ENCODE measurements around the gene PRAF2. TPM values are rescaled to one million over a fixed set of nuclear protein-coding genes. Genes with fewer than 3 reads are reported as not detected.
A peak's percentile ranks its signal among the peaks of the same experiment; 100 is the strongest.

Gene PRAF2
- total and polyA plus RNA-seq, 9 donors, result 14.4 to 54.0 (median 29.3) TPM

- H3K4me1 ChIP-seq (ENCODE audit: insufficient read depth), result no peaks in the 10 kb centered on the region
- DNase-seq, result no peak
- no peak for TF ChIP-seq CTCF (IDR thresholded peaks at IDR 0.05)
- TF ChIP-seq POLR2A (IDR thresholded peaks at IDR 0.05), result no peak
- no peak for TF ChIP-seq EP300 (IDR thresholded peaks at IDR 0.05)
- H3K27me3 ChIP-seq, result no peaks in the 10 kb centered on the region
- 37 to 58% (median 46%) methylated on average over 24 to 29 of the region's 29 CpGs for WGBS, 3 donors
- peaks cover 0 to 3% of the 10 kb centered on the region in 2 donors for H3K9me3 ChIP-seq
- peak overlapping the region; percentile 61 for H3K4me3 ChIP-seq
- H3K27ac ChIP-seq, result peak overlapping the region; percentile 97 to 99
- H3K36me3 ChIP-seq, result no peaks in the 10 kb centered on the region
- intact Hi-C loops (cut with DNase I), result no loop called here
These were observed 31.1 kb downstream of the PRAF2 start for GRCh38 chrX:49042581-49043219.

- WGBS, 3 donors, result 22 to 32% (median 29%) methylated on average over 10 of the region's 10 CpGs
- Histone ChIP-seq H3K27me3 (no peaks in the 10 kb centered on the region), H3K4me3 (peak overlapping the region; percentile 61), H3K9me3 (peaks cover 0 to 3% of the 10 kb centered on the region in 2 donors), H3K36me3 (no peaks in the 10 kb centered on the region), H3K4me1 (ENCODE audit: insufficient read depth) (no peaks in the 10 kb centered on the region), H3K27ac (peak overlapping the region; percentile 97 to 99)
- TF ChIP-seq POLR2A (IDR thresholded peaks at IDR 0.05), result no peak
- no peak for TF ChIP-seq CTCF (IDR thresholded peaks at IDR 0.05)
- TF ChIP-seq EP300 (IDR thresholded peaks at IDR 0.05), result no peak
- DNase-seq, result no peak
- intact Hi-C loops (cut with DNase I), result no loop called here
These were observed 31.8 kb downstream of the PRAF2 start for GRCh38 chrX:49041744-49042580.

GRCh38 chrX:49040376-49040955 lies 33.3 kb downstream of the PRAF2 start:
- WGBS, 3 donors, result 24 to 36% (median 29%) methylated on average over 7 of the region's 7 CpGs
- H3K27ac ChIP-seq, result peak overlapping the region; percentile 65 to 97
- H3K36me3 ChIP-seq, result no peaks in the 10 kb centered on the region
- H3K4me3 ChIP-seq, result peak overlapping the region; percentile 61
- H3K27me3 ChIP-seq, result no peaks in the 10 kb centered on the region
- intact Hi-C loops (cut with DNase I), result no loop called here
- peak in 1 of 5 donors; percentile 42 for DNase-seq
- H3K9me3 ChIP-seq, result peaks cover 0 to 3% of the 10 kb centered on the region in 2 donors
- TF ChIP-seq POLR2A (IDR thresholded peaks at IDR 0.05) (peak; percentile 5), EP300 (IDR thresholded peaks at IDR 0.05) (no peak)
- no peaks in the 10 kb centered on the region for H3K4me1 ChIP-seq (ENCODE audit: insufficient read depth)

GRCh38 chrX:49039598-49040375 lies 34.0 kb downstream of the PRAF2 start:
- H3K27ac ChIP-seq, result peak overlapping the region; percentile 65 to 97
- 30 to 34% (median 31%) methylated on average over 9 of the region's 9 CpGs for WGBS, 3 donors
- DNase-seq, result peak; percentile 75 to 90 (median 85)
- H3K4me3 ChIP-seq, result peak overlapping the region; percentile 61
- TF ChIP-seq CTCF (IDR thresholded peaks at IDR 0.05), result peak in 1 of 3 donors; percentile 37
- no peak for TF ChIP-seq POLR2A (IDR thresholded peaks at IDR 0.05)
- H3K4me1 ChIP-seq (ENCODE audit: insufficient read depth), result no peaks in the 10 kb centered on the region
- H3K27me3 ChIP-seq, result no peaks in the 10 kb centered on the region
- intact Hi-C loops (cut with DNase I), result no loop called here
- H3K9me3 ChIP-seq, result peaks cover 0 to 3% of the 10 kb centered on the region in 2 donors
- H3K36me3 ChIP-seq, result no peaks in the 10 kb centered on the region

Data from ovary (tissue), 9 donors.